ENCODE data around the gene TGOLN2. TPM values are rescaled to one million over a fixed set of nuclear protein-coding genes. Genes with fewer than 3 reads are reported as not detected.
A peak's percentile ranks its signal among the peaks of the same experiment; 100 is the strongest.

The TGOLN2 gene
- total RNA-seq, 1 donor from 2014 or later, result 171 TPM

DNA sequence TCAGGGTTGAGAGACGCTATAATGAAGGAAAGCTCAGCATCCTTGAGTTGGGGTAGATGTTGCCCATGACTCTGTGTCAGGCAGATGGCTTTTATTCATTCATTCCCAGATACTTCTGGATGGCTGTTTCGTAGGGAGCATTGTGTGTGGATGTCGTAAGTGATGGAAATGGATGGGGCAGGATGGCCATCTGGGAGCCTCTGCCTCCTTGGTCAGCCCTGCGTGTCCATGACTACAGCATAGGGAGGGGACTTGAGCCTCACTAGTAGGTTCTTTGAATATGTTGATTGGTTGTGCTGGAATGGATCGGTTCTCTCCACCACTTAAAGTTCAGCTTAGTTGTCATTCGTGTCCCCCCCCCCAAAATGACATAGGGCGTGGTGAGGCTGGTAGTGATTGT lies 44.9 kb downstream of the TGOLN2 start:
- no peak for ATAC-seq
- TF ChIP-seq, protein P1, sequence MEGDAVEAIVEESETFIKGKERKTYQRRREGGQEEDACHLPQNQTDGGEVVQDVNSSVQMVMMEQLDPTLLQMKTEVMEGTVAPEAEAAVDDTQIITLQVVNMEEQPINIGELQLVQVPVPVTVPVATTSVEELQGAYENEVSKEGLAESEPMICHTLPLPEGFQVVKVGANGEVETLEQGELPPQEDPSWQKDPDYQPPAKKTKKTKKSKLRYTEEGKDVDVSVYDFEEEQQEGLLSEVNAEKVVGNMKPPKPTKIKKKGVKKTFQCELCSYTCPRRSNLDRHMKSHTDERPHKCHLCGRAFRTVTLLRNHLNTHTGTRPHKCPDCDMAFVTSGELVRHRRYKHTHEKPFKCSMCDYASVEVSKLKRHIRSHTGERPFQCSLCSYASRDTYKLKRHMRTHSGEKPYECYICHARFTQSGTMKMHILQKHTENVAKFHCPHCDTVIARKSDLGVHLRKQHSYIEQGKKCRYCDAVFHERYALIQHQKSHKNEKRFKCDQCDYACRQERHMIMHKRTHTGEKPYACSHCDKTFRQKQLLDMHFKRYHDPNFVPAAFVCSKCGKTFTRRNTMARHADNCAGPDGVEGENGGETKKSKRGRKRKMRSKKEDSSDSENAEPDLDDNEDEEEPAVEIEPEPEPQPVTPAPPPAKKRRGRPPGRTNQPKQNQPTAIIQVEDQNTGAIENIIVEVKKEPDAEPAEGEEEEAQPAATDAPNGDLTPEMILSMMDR (IDR thresholded peaks at IDR 0.05), result no peak
- intact Hi-C loops (cut with DNase I), result no loop called here

DNA sequence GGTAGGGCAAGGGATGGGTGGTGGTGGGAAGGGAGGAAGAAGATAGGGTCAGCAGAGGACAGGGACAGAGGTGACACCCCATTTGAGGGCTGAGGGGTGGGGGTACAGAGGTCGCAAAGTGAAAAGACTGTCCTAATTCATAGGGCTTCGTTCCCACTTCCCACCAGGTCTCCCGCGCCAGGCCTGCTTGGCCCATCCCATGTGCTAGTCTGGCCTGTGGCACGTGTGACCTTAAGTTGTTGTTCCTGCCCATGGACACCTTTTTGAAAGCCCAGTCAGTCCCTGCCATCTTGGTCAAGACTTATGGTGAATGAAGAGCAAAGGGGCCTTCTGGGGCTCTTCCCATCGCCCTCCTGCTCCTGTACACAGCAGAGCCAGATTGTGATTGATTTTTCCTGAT lies 46.2 kb downstream of the TGOLN2 start:
- H3K9me3 ChIP-seq, result no peaks in the 10 kb centered on the region
- TF ChIP-seq, protein P1 (IDR thresholded peaks at IDR 0.05), result no peak
- no peak overlapping the region for H3K4me3 ChIP-seq
- H3K27me3 ChIP-seq (ENCODE audit: low read depth), result no peaks in the 10 kb centered on the region
- H3K4me1 ChIP-seq, result peaks cover 26% of the 10 kb centered on the region
- no peak for DNase-seq
- peaks cover 6% of the 10 kb centered on the region for H3K36me3 ChIP-seq
- intact Hi-C loops (cut with DNase I), result no loop called here
- no peak for ATAC-seq
- no peak overlapping the region for H3K27ac ChIP-seq

More for the DNA sequence above, 44.9 kb downstream of the TGOLN2 start:
- H3K9me3 ChIP-seq, result no peaks in the 10 kb centered on the region
- H3K36me3 ChIP-seq, result peaks cover 6% of the 10 kb centered on the region
- DNase-seq, result no peak
- H3K27me3 ChIP-seq (ENCODE audit: low read depth), result no peaks in the 10 kb centered on the region
- H3K27ac ChIP-seq, result no peak overlapping the region
- H3K4me3 ChIP-seq, result no peak overlapping the region
- peaks cover 17% of the 10 kb centered on the region for H3K4me1 ChIP-seq

DNA sequence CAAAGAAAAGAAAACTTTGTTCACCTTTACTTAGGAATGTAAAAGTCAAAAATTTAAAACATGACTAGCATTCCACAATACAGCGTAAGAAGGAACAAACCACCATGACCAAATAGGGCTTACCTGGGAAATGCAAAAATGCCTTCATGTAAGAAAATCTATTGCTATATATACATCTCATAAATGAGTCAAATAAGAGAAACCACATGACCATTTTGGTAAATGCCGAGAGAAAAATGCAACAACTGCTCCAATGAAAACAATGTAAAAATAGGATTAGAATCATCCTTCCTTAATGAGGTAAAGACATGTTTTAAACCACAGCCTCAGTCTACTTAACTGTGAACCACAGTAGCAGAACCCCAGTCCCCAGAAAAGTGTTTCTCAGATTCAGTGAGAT lies 49.4 kb downstream of the TGOLN2 start:
- TF ChIP-seq, protein P1 (IDR thresholded peaks at IDR 0.05), result no peak
- Histone ChIP-seq H3K4me1 (peaks cover 19% of the 10 kb centered on the region), H3K4me3 (no peak overlapping the region), H3K9me3 (no peaks in the 10 kb centered on the region), H3K27me3 (ENCODE audit: low read depth) (no peaks in the 10 kb centered on the region), H3K36me3 (no peaks in the 10 kb centered on the region), H3K27ac (peak overlapping the region; percentile 60)
- intact Hi-C loops (cut with DNase I), result no loop called here
- no peak for ATAC-seq
- no peak for DNase-seq

DNA sequence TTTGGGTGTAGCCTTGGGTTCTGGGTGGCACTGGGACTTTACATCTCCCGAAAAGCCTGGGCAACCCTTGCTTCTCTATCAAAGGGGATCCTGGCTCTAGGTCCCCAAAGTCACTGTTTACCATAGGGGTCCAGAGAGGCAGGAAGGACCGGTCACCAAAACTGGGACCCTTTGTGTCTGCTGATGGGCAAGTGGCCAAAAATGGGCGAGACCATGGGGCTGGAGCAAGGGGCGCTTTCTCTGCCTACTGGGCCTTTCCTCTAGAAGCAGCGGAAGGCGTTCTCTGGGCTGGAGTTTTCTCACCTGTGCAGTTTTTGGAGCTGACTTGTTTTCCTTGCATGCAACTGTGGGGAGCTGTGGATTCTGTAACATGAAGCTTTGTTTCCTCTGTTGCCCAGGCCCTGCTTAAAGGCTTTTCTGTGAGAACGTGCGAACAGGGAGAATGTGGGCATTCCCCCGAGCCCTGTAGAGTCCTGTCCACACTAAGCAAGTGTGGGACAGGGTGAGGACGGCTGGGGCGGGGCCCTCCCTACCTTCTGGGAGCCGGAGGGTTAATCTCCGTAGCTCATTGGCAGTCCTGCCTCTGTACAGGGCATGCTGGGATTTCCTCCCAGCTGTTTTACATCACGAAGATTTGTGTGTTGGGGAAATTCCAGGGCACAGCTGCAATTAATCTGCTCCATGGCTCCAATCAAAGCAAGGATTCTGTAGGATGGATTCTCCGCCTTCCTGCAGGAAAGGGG lies 50.2 kb downstream of the TGOLN2 start:
- TF ChIP-seq, protein P1 (IDR thresholded peaks at IDR 0.05), result no peak
- DNase-seq (no peak), ATAC-seq (peak; percentile 51 to 54)
- Histone ChIP-seq H3K4me1 (peaks cover 19% of the 10 kb centered on the region), H3K27me3 (ENCODE audit: low read depth) (no peaks in the 10 kb centered on the region), H3K9me3 (no peaks in the 10 kb centered on the region), H3K27ac (peak overlapping the region; percentile 60), H3K4me3 (no peak overlapping the region), H3K36me3 (no peaks in the 10 kb centered on the region)
- intact Hi-C loops (cut with DNase I), result no loop called here

DNA sequence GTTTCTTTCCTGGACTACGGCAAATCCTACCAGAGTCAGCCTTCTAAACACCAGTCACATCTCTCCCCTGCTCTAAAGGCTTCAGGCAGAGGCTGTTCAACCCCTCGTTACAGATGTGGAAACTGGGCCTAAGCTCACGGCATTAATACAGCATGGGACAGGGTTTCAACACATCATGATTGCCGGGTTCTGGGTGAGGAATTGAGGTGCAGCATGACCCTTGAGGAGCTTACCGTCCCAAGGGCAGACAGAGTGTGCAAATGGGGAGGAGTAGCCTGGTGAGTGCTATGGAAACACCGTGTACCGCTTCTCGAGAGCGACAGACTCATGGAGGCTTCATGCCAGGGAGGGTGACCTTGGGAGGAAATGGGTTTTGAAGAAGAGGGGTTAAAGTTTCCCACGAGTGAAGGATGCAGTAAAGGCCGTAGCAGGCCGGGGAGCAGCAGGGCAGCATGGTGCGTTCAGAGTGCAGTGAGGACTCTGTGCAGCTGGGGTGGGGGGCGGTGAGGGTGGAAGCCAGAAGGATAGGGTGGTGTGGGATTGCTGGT lies 51.1 kb downstream of the TGOLN2 start:
- intact Hi-C loops (cut with DNase I), result no loop called here
- Histone ChIP-seq H3K36me3 (no peaks in the 10 kb centered on the region), H3K27ac (peak overlapping the region; percentile 54), H3K9me3 (no peaks in the 10 kb centered on the region), H3K4me3 (peak overlapping the region; percentile 20), H3K27me3 (ENCODE audit: low read depth) (no peaks in the 10 kb centered on the region), H3K4me1 (peaks cover 19% of the 10 kb centered on the region)
- DNase-seq (no peak), ATAC-seq (no peak)
- TF ChIP-seq, protein P1 (IDR thresholded peaks at IDR 0.05), result no peak
